DND-41 (cell line): ENCODE data around the gene SGTA.

Experiments
- ATAC-seq: fragments of 200-7000 bp; cut with Tn5 transposase; 3 replicates; pipeline ENCODE4 v1.9.1; 2021; ENCODE audit warnings: low read depth; ENCODE audit not compliant: insufficient read depth
- DNase-seq: peaks from one replicate; pipeline ENCODE4 v3.0.0-alpha.2; 2020
- H2AFZ ChIP-seq: 2 replicates; pipeline ENCODE4 v1.6.0; 2012; ENCODE audit warnings: low read depth, low read length
- H3K27ac ChIP-seq: 2 replicates; pipeline ENCODE4 v1.5.1; 2012; ENCODE audit warnings: low read length, inconsistent platforms
- H3K27me3 ChIP-seq: fragments of 200-600 bp; sonication (generic); 2 replicates; pipeline ENCODE4 v1.6.0; 2012; ENCODE audit warnings: low read length, mild to moderate bottlenecking, inconsistent platforms; ENCODE audit not compliant: insufficient read depth, poor library complexity
- H3K36me3 ChIP-seq: 2 replicates; pipeline ENCODE4 v1.5.1; 2012; ENCODE audit warnings: low read length, inconsistent platforms; ENCODE audit not compliant: insufficient read depth
- H3K4me1 ChIP-seq: 2 replicates; pipeline ENCODE4 v1.5.1; 2012; ENCODE audit warnings: mild to moderate bottlenecking, low read length; ENCODE audit not compliant: insufficient read depth
- H3K4me2 ChIP-seq: 2 replicates; pipeline ENCODE4 v1.6.0; 2012; ENCODE audit warnings: mild to moderate bottlenecking, moderate library complexity, low read length, inconsistent platforms; ENCODE audit not compliant: insufficient read depth
- H3K4me3 ChIP-seq, 2 experiments: fragments of 200-600 bp in 1 of 2; shearing (Covaris generic) in 1 of 2; 2 replicates each; pipeline ENCODE4 v1.5.1; 2012 to 2016; ENCODE audit warnings: inconsistent platforms in 2 of 2, low read length in 2 of 2, mild to moderate bottlenecking in 2 of 2, low read depth in 1 of 2, moderate library complexity in 1 of 2
- H3K79me2 ChIP-seq: 2 replicates; pipeline ENCODE4 v1.6.0; 2012; ENCODE audit warnings: low read length, inconsistent platforms; ENCODE audit not compliant: insufficient read depth
- H3K9ac ChIP-seq: 2 replicates; pipeline ENCODE4 v1.6.0; 2012; ENCODE audit warnings: low read depth, mild to moderate bottlenecking, inconsistent platforms, low read length, moderate library complexity
- H3K9me3 ChIP-seq: 2 replicates; pipeline ENCODE4 v1.5.1; 2012; ENCODE audit warnings: low read length, moderate library complexity, mild to moderate bottlenecking, inconsistent platforms; ENCODE audit not compliant: insufficient read depth, severe bottlenecking
- H4K20me1 ChIP-seq: 2 replicates; pipeline ENCODE4 v1.6.0; 2012; ENCODE audit warnings: low read length; ENCODE audit not compliant: insufficient read depth
- EZH2 ChIP-seq: IDR thresholded peaks from 3 replicates; pipeline ENCODE4 v1.6.1; 2012; ENCODE audit warnings: borderline replicate concordance, low read depth, mild to moderate bottlenecking, moderate library complexity, low read length, inconsistent platforms; ENCODE audit not compliant: severe bottlenecking
- TF ChIP-seq, protein P1 (sequence below): IDR thresholded peaks from 2 replicates; pipeline ENCODE4 v1.5.1; 2012; ENCODE audit warnings: borderline replicate concordance, low read length, moderate library complexity, mild to moderate bottlenecking; ENCODE audit not compliant: poor library complexity, severe bottlenecking; ENCODE audit errors: extremely low read depth

The SGTA gene, protein sequence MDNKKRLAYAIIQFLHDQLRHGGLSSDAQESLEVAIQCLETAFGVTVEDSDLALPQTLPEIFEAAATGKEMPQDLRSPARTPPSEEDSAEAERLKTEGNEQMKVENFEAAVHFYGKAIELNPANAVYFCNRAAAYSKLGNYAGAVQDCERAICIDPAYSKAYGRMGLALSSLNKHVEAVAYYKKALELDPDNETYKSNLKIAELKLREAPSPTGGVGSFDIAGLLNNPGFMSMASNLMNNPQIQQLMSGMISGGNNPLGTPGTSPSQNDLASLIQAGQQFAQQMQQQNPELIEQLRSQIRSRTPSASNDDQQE

GRCh38 chr19:2782936-2783780 is at the start of gene SGTA:
Gene SGTA, minus strand, starts transcription at chr19:2783273. Its CDS starts 14,205 bp downstream, at chr19:2769068.
- Histone ChIP-seq H3K4me1 (peaks cover 68% of the 10 kb centered on the region), H3K27ac (peak within 1 kb of the TSS; percentile 85)

DNA sequence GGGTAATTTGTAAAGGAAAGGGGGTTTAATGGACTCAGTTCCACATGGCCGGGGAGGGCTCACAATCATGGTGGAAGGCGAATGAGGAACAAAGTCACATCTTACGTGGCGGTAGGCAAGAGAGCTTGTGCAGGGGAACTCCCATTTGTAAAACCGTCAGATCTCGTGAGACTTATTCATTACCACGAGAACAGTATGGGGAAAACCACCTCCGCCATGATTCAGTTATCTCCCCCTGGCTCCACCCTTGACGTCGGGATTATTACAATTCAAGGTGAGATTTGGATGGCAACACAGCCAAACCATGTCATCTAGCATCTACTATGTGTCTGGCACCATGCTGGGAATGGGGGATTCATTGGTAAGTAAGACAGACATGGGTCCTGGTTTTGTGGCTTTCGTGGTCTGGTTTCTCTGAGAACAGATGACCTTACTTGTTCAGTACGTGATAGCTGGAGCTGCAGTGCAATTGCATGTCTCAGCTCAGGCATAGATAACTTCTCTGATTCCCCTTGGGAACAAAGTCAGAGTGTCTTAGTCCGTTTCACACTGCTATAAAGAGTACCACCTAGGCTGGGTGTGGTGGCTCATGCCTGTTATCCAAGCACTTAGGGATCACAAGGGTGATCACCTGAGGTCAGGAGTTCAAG is 44.9 kb upstream of the SGTA start:
- ATAC-seq = no peak
- peaks cover 10% of the 10 kb centered on the region for H3K9me3 ChIP-seq
- H3K4me2 ChIP-seq = no peak overlapping the region
- H3K4me1 ChIP-seq = no peaks in the 10 kb centered on the region
- TF ChIP-seq, protein P1, sequence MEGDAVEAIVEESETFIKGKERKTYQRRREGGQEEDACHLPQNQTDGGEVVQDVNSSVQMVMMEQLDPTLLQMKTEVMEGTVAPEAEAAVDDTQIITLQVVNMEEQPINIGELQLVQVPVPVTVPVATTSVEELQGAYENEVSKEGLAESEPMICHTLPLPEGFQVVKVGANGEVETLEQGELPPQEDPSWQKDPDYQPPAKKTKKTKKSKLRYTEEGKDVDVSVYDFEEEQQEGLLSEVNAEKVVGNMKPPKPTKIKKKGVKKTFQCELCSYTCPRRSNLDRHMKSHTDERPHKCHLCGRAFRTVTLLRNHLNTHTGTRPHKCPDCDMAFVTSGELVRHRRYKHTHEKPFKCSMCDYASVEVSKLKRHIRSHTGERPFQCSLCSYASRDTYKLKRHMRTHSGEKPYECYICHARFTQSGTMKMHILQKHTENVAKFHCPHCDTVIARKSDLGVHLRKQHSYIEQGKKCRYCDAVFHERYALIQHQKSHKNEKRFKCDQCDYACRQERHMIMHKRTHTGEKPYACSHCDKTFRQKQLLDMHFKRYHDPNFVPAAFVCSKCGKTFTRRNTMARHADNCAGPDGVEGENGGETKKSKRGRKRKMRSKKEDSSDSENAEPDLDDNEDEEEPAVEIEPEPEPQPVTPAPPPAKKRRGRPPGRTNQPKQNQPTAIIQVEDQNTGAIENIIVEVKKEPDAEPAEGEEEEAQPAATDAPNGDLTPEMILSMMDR = no peak
- no peak for TF ChIP-seq EZH2
- no peak overlapping the region for H3K4me3 ChIP-seq
- H3K9ac ChIP-seq = no peak overlapping the region
- peaks cover 31% of the 10 kb centered on the region for H3K36me3 ChIP-seq
- no peaks in the 10 kb centered on the region for H3K79me2 ChIP-seq
- no peak overlapping the region for H3K27ac ChIP-seq
- H3K27me3 ChIP-seq = no peaks in the 10 kb centered on the region
- H4K20me1 ChIP-seq = no peaks in the 10 kb centered on the region
- no peak for DNase-seq
- H2AFZ ChIP-seq = no peak overlapping the region

More at GRCh38 chr19:2782936-2783780, at the start of gene SGTA:
- Histone ChIP-seq H4K20me1 (peaks cover 65% of the 10 kb centered on the region), H3K27me3 (no peaks in the 10 kb centered on the region), H3K4me3 (peak within 1 kb of the TSS; percentile 80 to 91; a peak in 3 of 4 replicates), H2AFZ (peak within 1 kb of the TSS; percentile 77), H3K9ac (peak within 1 kb of the TSS; percentile 93), H3K9me3 (no peaks in the 10 kb centered on the region), H3K36me3 (peaks cover 32% of the 10 kb centered on the region), H3K4me2 (peak within 1 kb of the TSS; percentile 72), H3K79me2 (peaks cover 83% of the 10 kb centered on the region)
- peak; percentile 72 for ATAC-seq
- DNase-seq = peak; percentile 98
- no peak for TF ChIP-seq EZH2
- TF ChIP-seq, protein P1 = peak; percentile 67

- Histone ChIP-seq H3K9ac (no peak overlapping the region), H2AFZ (no peak overlapping the region), H4K20me1 (no peaks in the 10 kb centered on the region), H3K79me2 (no peaks in the 10 kb centered on the region), H3K27me3 (no peaks in the 10 kb centered on the region), H3K36me3 (peaks cover 24% of the 10 kb centered on the region), H3K4me2 (no peak overlapping the region), H3K27ac (no peak overlapping the region), H3K4me1 (no peaks in the 10 kb centered on the region), H3K9me3 (peaks cover 2% of the 10 kb centered on the region), H3K4me3 (no peak overlapping the region)
- TF ChIP-seq, protein P1 = no peak
- no peak for TF ChIP-seq EZH2
- no peak for DNase-seq
- ATAC-seq = no peak
Observed at GRCh38 chr19:2827022-2827421, 43.9 kb upstream of the SGTA start.
